Measurements from ENCODE around the gene POMGNT1.

POMGNT1 gene

GRCh38 chr1:46152016-46152415 lies 46.2 kb downstream of the POMGNT1 start:
- no peak for DNase-seq

- no peak for DNase-seq
Observed at GRCh38 chr1:46150085-46150484, 48.1 kb downstream of the POMGNT1 start.

DNA sequence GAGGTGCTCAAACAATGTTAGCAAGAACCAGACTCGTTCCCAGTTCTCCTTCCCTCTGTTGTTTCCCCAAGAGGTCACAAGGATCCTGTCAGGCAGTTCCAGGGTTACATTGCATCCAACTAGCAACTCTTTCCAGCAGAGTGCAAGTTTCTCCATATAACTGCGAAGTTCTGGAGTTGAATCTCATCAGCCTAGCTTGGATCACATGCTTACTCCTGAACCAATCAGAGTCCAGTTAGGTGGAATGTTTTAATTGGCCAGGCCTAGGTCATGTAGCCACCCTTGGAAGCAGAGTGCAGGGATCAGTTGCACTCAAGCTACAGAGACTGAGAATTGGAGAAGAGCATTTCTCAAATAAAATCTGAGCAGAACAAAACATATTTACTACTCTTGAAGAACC lies 49.9 kb downstream of the POMGNT1 start:
- DNase-seq, result no peak
